Measurements from ENCODE around the gene ARFIP1.
"Not testable (repeated sequence)": the region's sequence is repeated elsewhere in the genome, so short reads cannot be mapped to it uniquely, and the experiment has no call there.

Gene ARFIP1

GRCh38 chr4:152847376-152847775 is 67.6 kb downstream of the ARFIP1 start:
- DNase-seq, result no peak

- DNase-seq, result no peak
These were observed 68.8 kb downstream of the ARFIP1 start for GRCh38 chr4:152848508-152848907.

GRCh38 chr4:152849350-152849749 is 69.6 kb downstream of the ARFIP1 start:
- DNase-seq, result no peak

GRCh38 chr4:152850377-152850776 is 70.6 kb downstream of the ARFIP1 start:
- DNase-seq, result no peak

- DNase-seq, result no peak
These were observed 71.5 kb downstream of the ARFIP1 start for GRCh38 chr4:152851226-152851625.

GRCh38 chr4:152853293-152853692 is 73.5 kb downstream of the ARFIP1 start:
- no peak for DNase-seq

GRCh38 chr4:152854016-152854415 is 74.3 kb downstream of the ARFIP1 start:
- not testable (repeated sequence) for DNase-seq

- no peak for DNase-seq
These were observed 77.2 kb downstream of the ARFIP1 start for GRCh38 chr4:152856960-152857359.

GRCh38 chr4:152858934-152859333 is 79.2 kb downstream of the ARFIP1 start:
- DNase-seq, result no peak

GRCh38 chr4:152860046-152860445 is 80.3 kb downstream of the ARFIP1 start:
- DNase-seq, result no peak

GRCh38 chr4:152862608-152863007 is 82.9 kb downstream of the ARFIP1 start:
- DNase-seq, result no peak

GRCh38 chr4:152864361-152864760 is 84.6 kb downstream of the ARFIP1 start:
- DNase-seq, result no peak

GRCh38 chr4:152866432-152866993 is 86.8 kb downstream of the ARFIP1 start:
- not testable (repeated sequence) for DNase-seq

GRCh38 chr4:152870606-152871005 is 90.9 kb downstream of the ARFIP1 start:
- DNase-seq, result no peak

GRCh38 chr4:152875261-152875660 is 95.5 kb downstream of the ARFIP1 start:
- DNase-seq, result no peak

- DNase-seq, result no peak
These were observed 98.1 kb downstream of the ARFIP1 start for GRCh38 chr4:152877868-152878267.

GRCh38 chr4:152880263-152880662 is 100.5 kb downstream of the ARFIP1 start:
- DNase-seq, result no peak

GRCh38 chr4:152881974-152882373 is 102.2 kb downstream of the ARFIP1 start:
- DNase-seq, result no peak

GRCh38 chr4:152885185-152885584 is 105.4 kb downstream of the ARFIP1 start:
- no peak for DNase-seq

GRCh38 chr4:152886201-152886600 is 106.4 kb downstream of the ARFIP1 start:
- no peak for DNase-seq

GRCh38 chr4:152887981-152888380 is 108.2 kb downstream of the ARFIP1 start:
- DNase-seq, result no peak

- DNase-seq, result no peak
These were observed 113.2 kb downstream of the ARFIP1 start for GRCh38 chr4:152892974-152893373.

GRCh38 chr4:152894673-152895072 is 114.9 kb downstream of the ARFIP1 start:
- no peak for DNase-seq

GRCh38 chr4:152896811-152897210 is 117.1 kb downstream of the ARFIP1 start:
- no peak for DNase-seq

- not testable (repeated sequence) for DNase-seq
These were observed 118.4 kb downstream of the ARFIP1 start for GRCh38 chr4:152898133-152898532.

GRCh38 chr4:152898606-152899005 is 118.9 kb downstream of the ARFIP1 start:
- DNase-seq, result no peak
